ENCODE measurements around the gene PEX6.

The PEX6 gene

GRCh38 chr6:43016943-43017334, 38.0 kb upstream of the PEX6 start:
- no peak overlapping the region for H3K27ac ChIP-seq
- peak overlapping the region; percentile 22 for H3K9ac ChIP-seq (ENCODE audit: insufficient read length)
- no peak overlapping the region for H3K4me3 ChIP-seq
- TF ChIP-seq FOXP2 (optimal IDR thresholded peaks at IDR 0.05; ENCODE audit: control extremely low read depth, extremely low read length, insufficient read depth) (no peak), POLR2AphosphoS5 (IDR thresholded peaks at IDR 0.05; ENCODE audit: borderline replicate concordance, low read depth, low read length) (no peak), EZH2 (IDR thresholded peaks at IDR 0.05) (no peak)
- peaks cover 48% of the 10 kb centered on the region for H3K36me3 ChIP-seq (ENCODE audit: insufficient read depth, low read length)
- H3K9me3 ChIP-seq (ENCODE audit: low read depth, low read length): no peaks in the 10 kb centered on the region
- DNase-seq (ENCODE audit: low read depth, low spot score): no peak

- peaks cover 53% of the 10 kb centered on the region for H3K36me3 ChIP-seq (ENCODE audit: insufficient read depth, low read length)
- no peak overlapping the region for H3K4me3 ChIP-seq
- no peak for DNase-seq (ENCODE audit: low read depth, low spot score)
- H3K27ac ChIP-seq: no peak overlapping the region
- peak overlapping the region; percentile 22 for H3K9ac ChIP-seq (ENCODE audit: insufficient read length)
- TF ChIP-seq POLR2AphosphoS5 (IDR thresholded peaks at IDR 0.05; ENCODE audit: borderline replicate concordance, low read depth, low read length) (0 out of 2 replicates have a peak, but pooled peaks have one; percentile 11), EZH2 (IDR thresholded peaks at IDR 0.05) (no peak)
- H3K9me3 ChIP-seq (ENCODE audit: low read depth, low read length): no peaks in the 10 kb centered on the region
Observed at GRCh38 chr6:43016176-43016942, 37.4 kb upstream of the PEX6 start.

- H3K9ac ChIP-seq (ENCODE audit: insufficient read length): peak overlapping the region; percentile 68
- peak overlapping the region; percentile 89 for H3K4me3 ChIP-seq
- no peak for TF ChIP-seq EZH2 (IDR thresholded peaks at IDR 0.05)
- no peak for TF ChIP-seq POLR2AphosphoS5 (IDR thresholded peaks at IDR 0.05; ENCODE audit: borderline replicate concordance, low read depth, low read length)
- no peak for TF ChIP-seq FOXP2 (optimal IDR thresholded peaks at IDR 0.05; ENCODE audit: control extremely low read depth, extremely low read length, insufficient read depth)
- H3K36me3 ChIP-seq (ENCODE audit: insufficient read depth, low read length): peaks cover 53% of the 10 kb centered on the region
- no peak overlapping the region for H3K27ac ChIP-seq
- no peak for DNase-seq (ENCODE audit: low read depth, low spot score)
- no peaks in the 10 kb centered on the region for H3K9me3 ChIP-seq (ENCODE audit: low read depth, low read length)
Observed at GRCh38 chr6:43014434-43014909, 35.5 kb upstream of the PEX6 start.

GRCh38 chr6:43013843-43014433, 35.0 kb upstream of the PEX6 start, which contains the start of the genes KLHDC3 and MEA1:
KLHDC3 (plus strand) TSS chr6:43014249; CDS start chr6:43017193, 2,944 bp downstream.
MEA1 (minus strand) TSS chr6:43013946; CDS start chr6:43013813, 133 bp downstream.
- Histone ChIP-seq H3K9ac (ENCODE audit: insufficient read length) (peak within 1 kb of the TSS; percentile 91), H3K27ac (no peak within 1 kb of the TSS), H3K36me3 (ENCODE audit: insufficient read depth, low read length) (peaks cover 54% of the 10 kb centered on the region), H3K4me3 (peak within 1 kb of the TSS; percentile 89), H3K9me3 (ENCODE audit: low read depth, low read length) (no peaks in the 10 kb centered on the region)
- DNase-seq (ENCODE audit: low read depth, low spot score): peak; percentile 100
- TF ChIP-seq EZH2 (IDR thresholded peaks at IDR 0.05): no peak
- peak; percentile 85 for TF ChIP-seq FOXP2 (optimal IDR thresholded peaks at IDR 0.05; ENCODE audit: control extremely low read depth, extremely low read length, insufficient read depth)
- peak; percentile 87 for TF ChIP-seq POLR2AphosphoS5 (IDR thresholded peaks at IDR 0.05; ENCODE audit: borderline replicate concordance, low read depth, low read length)

GRCh38 chr6:43013097-43013842, 34.3 kb upstream of the PEX6 start:
- Histone ChIP-seq H3K9me3 (ENCODE audit: low read depth, low read length) (no peaks in the 10 kb centered on the region), H3K27ac (no peak overlapping the region), H3K4me3 (peak overlapping the region; percentile 89), H3K9ac (ENCODE audit: insufficient read length) (peak overlapping the region; percentile 91), H3K36me3 (ENCODE audit: insufficient read depth, low read length) (peaks cover 54% of the 10 kb centered on the region)
- TF ChIP-seq POLR2AphosphoS5 (IDR thresholded peaks at IDR 0.05; ENCODE audit: borderline replicate concordance, low read depth, low read length): no peak
- DNase-seq (ENCODE audit: low read depth, low spot score): no peak

GRCh38 chr6:43012364-43012763, 33.4 kb upstream of the PEX6 start:
- Histone ChIP-seq H3K4me3 (peak overlapping the region; percentile 89), H3K9me3 (ENCODE audit: low read depth, low read length) (no peaks in the 10 kb centered on the region), H3K9ac (ENCODE audit: insufficient read length) (peak overlapping the region; percentile 91), H3K27ac (no peak overlapping the region), H3K36me3 (ENCODE audit: insufficient read depth, low read length) (peaks cover 54% of the 10 kb centered on the region)
- TF ChIP-seq FOXP2 (optimal IDR thresholded peaks at IDR 0.05; ENCODE audit: control extremely low read depth, extremely low read length, insufficient read depth): no peak
- no peak for TF ChIP-seq EZH2 (IDR thresholded peaks at IDR 0.05)
- DNase-seq (ENCODE audit: low read depth, low spot score): no peak

GRCh38 chr6:43011207-43011606, 32.2 kb upstream of the PEX6 start:
- no peak for TF ChIP-seq POLR2AphosphoS5 (IDR thresholded peaks at IDR 0.05; ENCODE audit: borderline replicate concordance, low read depth, low read length)
- TF ChIP-seq EZH2 (IDR thresholded peaks at IDR 0.05): no peak
- TF ChIP-seq FOXP2 (optimal IDR thresholded peaks at IDR 0.05; ENCODE audit: control extremely low read depth, extremely low read length, insufficient read depth): no peak
- no peaks in the 10 kb centered on the region for H3K9me3 ChIP-seq (ENCODE audit: low read depth, low read length)
- no peak overlapping the region for H3K27ac ChIP-seq
- DNase-seq (ENCODE audit: low read depth, low spot score): no peak
- H3K36me3 ChIP-seq (ENCODE audit: insufficient read depth, low read length): peaks cover 56% of the 10 kb centered on the region
- no peak overlapping the region for H3K9ac ChIP-seq (ENCODE audit: insufficient read length)
- no peak overlapping the region for H3K4me3 ChIP-seq

- no peak for TF ChIP-seq FOXP2 (optimal IDR thresholded peaks at IDR 0.05; ENCODE audit: control extremely low read depth, extremely low read length, insufficient read depth)
- TF ChIP-seq POLR2AphosphoS5 (IDR thresholded peaks at IDR 0.05; ENCODE audit: borderline replicate concordance, low read depth, low read length): no peak
- no peak for TF ChIP-seq EZH2 (IDR thresholded peaks at IDR 0.05)
- no peak overlapping the region for H3K9ac ChIP-seq (ENCODE audit: insufficient read length)
- H3K36me3 ChIP-seq (ENCODE audit: insufficient read depth, low read length): peaks cover 59% of the 10 kb centered on the region
- no peak overlapping the region for H3K27ac ChIP-seq
- H3K9me3 ChIP-seq (ENCODE audit: low read depth, low read length): no peaks in the 10 kb centered on the region
- H3K4me3 ChIP-seq: no peak overlapping the region
- DNase-seq (ENCODE audit: low read depth, low spot score): no peak
Observed at GRCh38 chr6:43009124-43009523, 30.1 kb upstream of the PEX6 start.

All from SK-N-MC (cell line).